SK-N-SH (cell line): ENCODE data around the gene PAM. TPM values are rescaled to one million over a fixed set of nuclear protein-coding genes. Genes with fewer than 3 reads are reported as not detected.

Experiments
- CTCF ChIA-PET: fragments of 300-600, 350-600 bp; formaldehyde crosslinking; extraction: SDS; loops from one replicate; lab custom pipeline; 2021; lab: Yijun Ruan, JAX
- POLR2A ChIA-PET: fragments of 350-600 bp; sonication (Branson Sonifier 250); formaldehyde crosslinking; extraction: SDS; loops from one replicate; lab custom pipeline; 2020; ENCODE audit warnings: antibody characterized with exemption, inconsistent platforms; lab: Yijun Ruan, JAX
- DNase-seq: peaks from one replicate; pipeline ENCODE4 v3.0.0; 2012
- H2AFZ ChIP-seq: fragments of 200-600 bp; sonication (generic); 2 replicates; pipeline ENCODE4 v1.8.1; 2016; ENCODE audit warnings: antibody characterized with exemption, mild to moderate bottlenecking, low read depth
- H3F3A ChIP-seq: fragments of 200-600 bp; sonication (generic); replicated peaks from 2 replicates; pipeline ENCODE3; 2016; ENCODE audit warnings: antibody characterized with exemption, mild to moderate bottlenecking; ENCODE audit not compliant: insufficient read depth
- H3K27ac ChIP-seq, 2 experiments: fragments of 200-500 bp in 1 of 2; fragments of 200-600 bp in 1 of 2; sonication (Bioruptor generic) in 1 of 2; sonication (generic), shearing (Covaris generic) in 1 of 2; 2 replicates each; pipeline versions ENCODE4 v1.5.1 to v1.6.1; 2014 to 2016; ENCODE audit warnings: low read depth in 2 of 2, inconsistent platforms in 1 of 2, low read length in 1 of 2, mild to moderate bottlenecking in 1 of 2, mixed read lengths in 1 of 2
- H3K27me3 ChIP-seq: fragments of 200-600 bp; sonication (generic), shearing (Covaris generic); 2 replicates; pipeline ENCODE4 v1.6.1; 2016; ENCODE audit warnings: mixed run types; ENCODE audit not compliant: insufficient read depth
- H3K36me3 ChIP-seq, 2 experiments: fragments of 200-500 bp in 1 of 2; fragments of 200-600 bp in 1 of 2; sonication (Bioruptor generic) in 1 of 2; sonication (generic) in 1 of 2; replicated peaks in 1 of 2; 2 replicates each; pipeline versions ENCODE3 to v1.5.1; 2014 to 2016; ENCODE audit warnings: low read length in 1 of 2, mild to moderate bottlenecking in 1 of 2; ENCODE audit not compliant: insufficient read depth in 2 of 2, control insufficient read depth in 1 of 2
- H3K4me1 ChIP-seq, 2 experiments: fragments of 200-500 bp in 1 of 2; fragments of 200-600 bp in 1 of 2; sonication (Bioruptor generic) in 1 of 2; sonication (generic), shearing (Covaris generic) in 1 of 2; 2 replicates each; pipeline versions ENCODE4 v1.5.1 to v1.6.1; 2014 to 2016; ENCODE audit warnings: low read depth in 1 of 2, low read length in 1 of 2, mixed run types in 1 of 2; ENCODE audit not compliant: insufficient read depth in 2 of 2, control insufficient read depth in 1 of 2
- H3K4me2 ChIP-seq: fragments of 200-600 bp; sonication (generic), shearing (Covaris generic); 2 replicates; pipeline ENCODE4 v1.6.1; 2017; ENCODE audit warnings: mixed run types
- H3K4me3 ChIP-seq, 2 experiments: fragments of 200-500 bp in 1 of 2; fragments of 200-600 bp in 1 of 2; sonication (Bioruptor generic) in 1 of 2; sonication (generic), shearing (Covaris generic) in 1 of 2; 2 replicates each; pipeline versions ENCODE4 v1.5.1 to v1.8.1; 2014 to 2016; ENCODE audit warnings: low read depth in 2 of 2, inconsistent platforms in 1 of 2, low read length in 1 of 2, mild to moderate bottlenecking in 1 of 2, mixed read lengths in 1 of 2, moderate library complexity in 1 of 2
- H3K79me2 ChIP-seq: fragments of 200-600 bp; sonication (generic); 2 replicates; pipeline ENCODE4 v1.8.1; 2017; ENCODE audit warnings: mild to moderate bottlenecking; ENCODE audit not compliant: insufficient read depth
- H3K9ac ChIP-seq: fragments of 200-600 bp; sonication (generic); 2 replicates; pipeline ENCODE4 v1.6.1; 2017; ENCODE audit warnings: mixed run types
- H3K9me2 ChIP-seq: fragments of 200-600 bp; sonication (generic); 2 replicates; pipeline ENCODE4 v1.6.1; 2017; ENCODE audit warnings: mixed run types
- H3K9me3 ChIP-seq: fragments of 200-600 bp; sonication (generic); 2 replicates; pipeline ENCODE4 v1.6.1; 2017; ENCODE audit warnings: mixed run types, mild to moderate bottlenecking, moderate library complexity
- H4K20me1 ChIP-seq: fragments of 200-600 bp; sonication (generic); 2 replicates; pipeline ENCODE4 v1.6.1; 2017; ENCODE audit warnings: mild to moderate bottlenecking, mixed run types; ENCODE audit not compliant: insufficient read depth
- ELF1 ChIP-seq: IDR thresholded peaks from 2 replicates; pipeline ENCODE4 v1.4.0; 2012
- EP300 ChIP-seq, 2 experiments: IDR thresholded peaks; 2 replicates each; pipeline versions ENCODE4 v1.4.0 to v1.6.1; 2012; ENCODE audit warnings: borderline replicate concordance in 1 of 2, low read depth in 1 of 2, low read length in 1 of 2
- EZH2phosphoT487 ChIP-seq: fragments of 200-600 bp; sonication (generic); IDR thresholded peaks from 2 replicates; pipeline ENCODE4 v1.6.1; 2017; ENCODE audit warnings: low read depth, mixed run types, mild to moderate bottlenecking, antibody characterized with exemption, moderate library complexity, borderline replicate concordance
- FOXM1 ChIP-seq: IDR thresholded peaks from 2 replicates; pipeline ENCODE4 v1.4.0; 2012; ENCODE audit warnings: low read depth, mild to moderate bottlenecking
- GATA2 ChIP-seq: sonication (generic); formaldehyde crosslinking; IDR thresholded peaks from 2 replicates; pipeline ENCODE4 v1.5.0; 2020; ENCODE audit warnings: mild to moderate bottlenecking, missing genetic modification reagents
- JUND ChIP-seq: IDR thresholded peaks from 2 replicates; pipeline ENCODE4 v1.4.0; 2012
- MEF2A ChIP-seq: IDR thresholded peaks from 2 replicates; pipeline ENCODE4 v1.4.0; 2012; ENCODE audit warnings: low read depth, borderline replicate concordance
- NFIC ChIP-seq: IDR thresholded peaks from 2 replicates; pipeline ENCODE4 v1.4.0; 2012; ENCODE audit warnings: borderline replicate concordance
- POLR2AphosphoS5 ChIP-seq: IDR thresholded peaks from 2 replicates; pipeline ENCODE4 v1.6.1; 2012; ENCODE audit warnings: low read depth, low read length
- RAD21 ChIP-seq: IDR thresholded peaks from 2 replicates; pipeline ENCODE4 v1.6.1; 2012; ENCODE audit warnings: mild to moderate bottlenecking, low read length
- RCOR1 ChIP-seq: fragments of 150-350 bp; IDR thresholded peaks from 2 replicates; pipeline ENCODE4 v1.6.1; 2017; ENCODE audit warnings: antibody characterized with exemption, low read length
- RFX5 ChIP-seq: IDR thresholded peaks from 2 replicates; pipeline ENCODE4 v1.6.1; 2012; ENCODE audit warnings: mild to moderate bottlenecking, improper control_type of control experiment, low read length
- RXRA ChIP-seq: IDR thresholded peaks from 2 replicates; pipeline ENCODE4 v1.4.0; 2012; ENCODE audit warnings: low read depth, mild to moderate bottlenecking, borderline replicate concordance
- SIN3A ChIP-seq: IDR thresholded peaks from 2 replicates; pipeline ENCODE4 v1.6.1; 2012; ENCODE audit warnings: low read depth, mild to moderate bottlenecking, low read length, moderate library complexity, borderline replicate concordance
- SMC3 ChIP-seq: IDR thresholded peaks from 2 replicates; pipeline ENCODE4 v1.6.1; 2012; ENCODE audit warnings: low read depth, low read length, improper control_type of control experiment
- TAF1 ChIP-seq: IDR thresholded peaks from 2 replicates; pipeline ENCODE4 v1.6.1; 2012; ENCODE audit warnings: low read depth, mild to moderate bottlenecking, low read length, moderate library complexity, borderline replicate concordance
- YY1 ChIP-seq: IDR thresholded peaks from 2 replicates; pipeline ENCODE4 v1.4.0; 2012; ENCODE audit warnings: low read depth, mild to moderate bottlenecking
- WGBS: methylation state at CpG from one replicate; pipeline ENCODE4 v1.1.6; 2017; ENCODE audit warnings: low lambda C conversion rate; 5-methylcytosine and 5-hydroxymethylcytosine counted together
- polyA plus RNA-seq, 3 experiments: library from polyadenylated mRNA; depleted of rRNA; stranded (reverse); fragments of >200 nt; gene quantifications; 2 replicates each; pipeline ENCODE4 v1.2.3, GENCODE V29; 2012
- TF ChIP-seq, protein P1 (sequence below): IDR thresholded peaks from 2 replicates; pipeline ENCODE4 v1.4.0; 2012; ENCODE audit warnings: low read depth
- TF ChIP-seq, protein P2 (sequence below): fragments of 200-600 bp; sonication (generic); IDR thresholded peaks from 2 replicates; pipeline ENCODE4 v1.6.1; 2017; ENCODE audit warnings: antibody characterized with exemption, mild to moderate bottlenecking, moderate library complexity

Gene PAM
- polyA plus RNA-seq, 1 of the 3 experiments (the other 2 are of a cell fraction), result 507 TPM

DNA sequence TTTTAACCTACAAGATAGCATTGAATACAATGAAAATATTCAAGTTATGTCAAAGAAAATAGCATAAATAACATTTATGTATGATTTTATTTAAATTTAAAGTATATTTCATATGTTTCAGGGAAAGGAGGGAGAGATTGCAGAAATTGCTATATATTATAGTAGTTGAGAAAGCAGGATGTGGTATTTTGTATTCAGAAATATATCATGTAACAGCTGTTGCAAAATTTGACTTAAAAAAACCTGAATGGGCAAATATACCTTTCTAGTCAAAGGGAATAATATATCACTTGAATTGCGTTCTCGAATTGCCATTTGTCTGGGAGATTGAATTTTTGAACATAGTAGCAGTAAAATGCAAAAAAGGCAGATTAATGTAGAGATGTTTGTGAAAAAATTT, 80.6 kb downstream of the PAM start:
- Histone ChIP-seq H3K36me3 (peaks cover 0 to 12% of the 10 kb centered on the region in 2 experiments), H3K4me2 (no peak overlapping the region), H3K4me3 (no peak overlapping the region), H4K20me1 (no peaks in the 10 kb centered on the region), H3K27me3 (no peaks in the 10 kb centered on the region), H3K4me1 (peaks cover 0 to 5% of the 10 kb centered on the region in 2 experiments; a peak in 2 of 4 replicates), H2AFZ (no peak overlapping the region), H3K9me2 (no peaks in the 10 kb centered on the region), H3F3A (no peaks in the 10 kb centered on the region), H3K27ac (no peak overlapping the region), H3K79me2 (peaks cover 10% of the 10 kb centered on the region; the same call in 1 of the 2 replicates), H3K9ac (no peak overlapping the region), H3K9me3 (no peaks in the 10 kb centered on the region)
- TF ChIP-seq RAD21 (no peak), EZH2phosphoT487 (no peak), TAF1 (no peak), RCOR1 (no peak), JUND (no peak), RFX5 (no peak)
- CTCF ChIA-PET, result no interaction called here
- no peak for DNase-seq
- POLR2A ChIA-PET, result no interaction called here
- WGBS, result 84% methylated on average over 2 of the region's 2 CpGs

DNA sequence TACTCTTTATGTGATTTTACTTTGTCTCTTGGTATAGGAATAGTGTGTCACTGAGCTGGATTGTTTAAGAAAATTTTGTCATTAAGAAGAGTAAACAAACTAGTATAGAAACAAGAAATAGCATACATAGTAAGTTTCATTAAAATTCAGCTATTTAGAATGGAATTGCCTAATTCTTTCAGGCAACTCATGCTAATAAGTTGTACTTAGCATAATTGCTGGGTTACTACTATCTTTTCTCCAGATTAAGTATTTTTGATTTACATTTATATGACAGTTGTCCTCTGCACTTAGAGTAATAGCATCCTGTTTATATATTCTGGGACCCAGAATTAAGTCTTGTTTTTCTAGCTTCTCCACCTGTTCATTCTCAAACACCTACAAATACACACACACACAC, 85.9 kb downstream of the PAM start:
- no peak overlapping the region for H2AFZ ChIP-seq
- H3K79me2 ChIP-seq, result no peaks in the 10 kb centered on the region
- ChIA-PET POLR2A (no interaction called here), CTCF (interaction anchor here (0.7 kb wide), 1 partner anchor 15 kb away, joined by 3 read pairs; no protein-coding TSS in a partner anchor)
- H3K4me3 ChIP-seq, result no peak overlapping the region
- no peaks in the 10 kb centered on the region; a peak in 1 of 4 replicates for H3K4me1 ChIP-seq
- peaks cover 0 to 20% of the 10 kb centered on the region in 2 experiments for H3K36me3 ChIP-seq
- no peaks in the 10 kb centered on the region for H3F3A ChIP-seq
- H3K4me2 ChIP-seq, result no peak overlapping the region
- H3K27ac ChIP-seq, result no peak overlapping the region
- no peak overlapping the region for H3K9ac ChIP-seq
- TF ChIP-seq FOXM1 (no peak), EP300 (IDR thresholded peaks at IDR 0.05; ENCODE audit: borderline replicate concordance in 1 of 2, low read depth in 1 of 2, low read length in 1 of 2) (no peak), SIN3A (no peak), MEF2A (no peak), GATA2 (no peak), NFIC (no peak), ELF1 (no peak), POLR2AphosphoS5 (no peak), SMC3 (no peak), RXRA (no peak), YY1 (no peak), JUND (no peak)
- TF ChIP-seq, protein P1, sequence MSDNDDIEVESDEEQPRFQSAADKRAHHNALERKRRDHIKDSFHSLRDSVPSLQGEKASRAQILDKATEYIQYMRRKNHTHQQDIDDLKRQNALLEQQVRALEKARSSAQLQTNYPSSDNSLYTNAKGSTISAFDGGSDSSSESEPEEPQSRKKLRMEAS, result no peak
- TF ChIP-seq, protein P2, sequence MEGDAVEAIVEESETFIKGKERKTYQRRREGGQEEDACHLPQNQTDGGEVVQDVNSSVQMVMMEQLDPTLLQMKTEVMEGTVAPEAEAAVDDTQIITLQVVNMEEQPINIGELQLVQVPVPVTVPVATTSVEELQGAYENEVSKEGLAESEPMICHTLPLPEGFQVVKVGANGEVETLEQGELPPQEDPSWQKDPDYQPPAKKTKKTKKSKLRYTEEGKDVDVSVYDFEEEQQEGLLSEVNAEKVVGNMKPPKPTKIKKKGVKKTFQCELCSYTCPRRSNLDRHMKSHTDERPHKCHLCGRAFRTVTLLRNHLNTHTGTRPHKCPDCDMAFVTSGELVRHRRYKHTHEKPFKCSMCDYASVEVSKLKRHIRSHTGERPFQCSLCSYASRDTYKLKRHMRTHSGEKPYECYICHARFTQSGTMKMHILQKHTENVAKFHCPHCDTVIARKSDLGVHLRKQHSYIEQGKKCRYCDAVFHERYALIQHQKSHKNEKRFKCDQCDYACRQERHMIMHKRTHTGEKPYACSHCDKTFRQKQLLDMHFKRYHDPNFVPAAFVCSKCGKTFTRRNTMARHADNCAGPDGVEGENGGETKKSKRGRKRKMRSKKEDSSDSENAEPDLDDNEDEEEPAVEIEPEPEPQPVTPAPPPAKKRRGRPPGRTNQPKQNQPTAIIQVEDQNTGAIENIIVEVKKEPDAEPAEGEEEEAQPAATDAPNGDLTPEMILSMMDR, result no peak
- no peaks in the 10 kb centered on the region for H4K20me1 ChIP-seq
- no peak for DNase-seq
- no peaks in the 10 kb centered on the region for H3K9me2 ChIP-seq
- H3K9me3 ChIP-seq, result no peaks in the 10 kb centered on the region
- no peaks in the 10 kb centered on the region for H3K27me3 ChIP-seq
